NCI-H146 treated with DMSO at 0.1 percent for 48 hours (cell line): ENCODE measurements around the gene HNRNPH3.
"Not testable (repeated sequence)": the region's sequence is repeated elsewhere in the genome, so short reads cannot be mapped to it uniquely, and the experiment has no call there.

Experiments used
- DNase-seq: peaks from one replicate; lab custom pipeline; 2025; ENCODE audit not compliant: unreplicated experiment; lab: John Stamatoyannopoulos, UW

HNRNPH3 gene

GRCh38 chr10:68331455-68332258 is at the start of gene HNRNPH3:
TSS of gene HNRNPH3 (plus strand) at chr10:68332064. CDS start at chr10:68337222, 5,158 bp downstream.
- DNase-seq, result peak; percentile 89

DNA sequence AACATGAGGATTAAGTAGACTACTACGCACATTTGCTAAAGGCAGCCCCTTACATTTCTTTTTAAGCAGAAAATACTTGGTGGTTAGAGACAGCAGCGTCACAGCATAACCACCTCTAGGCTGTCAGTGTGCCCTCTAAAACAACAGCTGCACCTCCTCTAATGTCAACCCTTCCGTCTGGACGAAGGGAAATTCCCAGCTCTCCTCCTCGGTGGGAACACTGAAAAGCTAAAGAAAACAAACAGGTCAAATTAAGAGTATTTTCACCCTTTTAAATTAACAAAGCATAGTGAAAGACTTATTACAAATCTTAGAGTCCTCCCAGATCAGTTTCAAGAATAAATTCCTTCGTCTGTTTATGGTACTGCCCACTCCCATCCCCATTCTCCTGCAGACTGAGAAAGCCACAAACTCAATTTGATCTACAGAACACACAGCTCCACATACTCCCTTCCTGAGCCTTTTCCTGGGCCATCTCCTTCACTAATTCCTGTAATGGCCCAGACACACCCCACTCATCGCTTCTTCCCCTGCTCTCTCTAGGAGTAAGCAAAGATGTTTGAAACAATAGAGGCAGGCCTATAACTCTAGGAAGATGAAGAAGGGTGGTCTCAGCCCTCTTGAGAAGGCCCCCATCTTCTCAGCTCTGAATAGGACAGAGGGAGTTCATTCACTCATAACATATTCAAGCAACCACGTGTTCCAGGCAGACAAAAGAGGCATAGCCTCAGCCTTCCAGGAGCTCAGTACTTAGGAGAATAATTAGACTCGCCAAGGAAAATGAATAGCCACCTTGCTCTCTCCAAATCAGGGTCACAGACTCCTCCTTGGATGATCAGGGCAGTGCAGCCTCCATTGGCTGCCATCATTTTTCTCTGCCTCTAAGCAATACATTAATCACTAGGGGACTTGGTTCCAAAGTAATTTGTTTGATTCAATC is 47.5 kb upstream of the HNRNPH3 start:
- no peak for DNase-seq

- no peak for DNase-seq
These were observed 43.1 kb upstream of the HNRNPH3 start for GRCh38 chr10:68288717-68289116.

- no peak for DNase-seq
These were observed 41.1 kb upstream of the HNRNPH3 start for GRCh38 chr10:68290736-68291135.

DNA sequence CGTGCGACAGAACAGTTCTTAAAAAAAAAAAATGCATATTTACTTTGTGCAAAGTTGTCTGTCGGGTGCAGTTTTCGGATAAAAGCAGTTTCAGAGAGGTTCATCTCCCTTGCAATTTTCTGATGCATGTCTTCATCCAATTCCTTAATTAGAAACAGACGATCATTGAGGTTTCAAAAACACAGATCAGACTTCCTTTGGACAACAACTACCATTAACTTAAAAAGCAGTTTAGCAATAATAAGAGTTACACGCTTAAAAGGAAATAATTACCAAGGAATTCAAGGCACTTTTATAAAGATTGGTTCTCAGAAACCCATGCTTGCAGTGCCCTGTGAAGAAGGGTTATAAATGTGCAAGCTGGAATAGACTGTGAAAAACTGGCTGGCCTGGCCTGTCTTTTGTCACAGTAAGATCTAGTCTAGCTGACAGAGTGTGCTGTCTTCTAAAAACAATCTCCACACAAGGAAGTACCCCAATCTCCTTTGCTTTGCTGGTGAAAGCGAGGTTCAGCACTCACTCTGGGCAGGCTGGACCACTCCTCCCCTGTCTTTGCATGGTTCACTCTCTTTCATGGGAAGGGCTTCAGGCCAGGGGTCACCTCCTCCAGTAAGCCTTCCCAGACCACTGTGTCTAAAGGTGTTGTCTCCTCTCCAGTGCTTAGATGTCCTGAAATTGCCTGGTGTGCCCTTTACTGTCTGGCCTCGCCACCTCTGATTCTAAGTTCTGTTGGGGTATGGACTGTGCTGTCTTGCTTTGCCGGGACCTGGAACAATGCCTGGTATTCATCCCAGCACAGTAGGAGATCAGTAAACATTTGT is 34.8 kb upstream of the HNRNPH3 start:
- DNase-seq, result no peak

DNA sequence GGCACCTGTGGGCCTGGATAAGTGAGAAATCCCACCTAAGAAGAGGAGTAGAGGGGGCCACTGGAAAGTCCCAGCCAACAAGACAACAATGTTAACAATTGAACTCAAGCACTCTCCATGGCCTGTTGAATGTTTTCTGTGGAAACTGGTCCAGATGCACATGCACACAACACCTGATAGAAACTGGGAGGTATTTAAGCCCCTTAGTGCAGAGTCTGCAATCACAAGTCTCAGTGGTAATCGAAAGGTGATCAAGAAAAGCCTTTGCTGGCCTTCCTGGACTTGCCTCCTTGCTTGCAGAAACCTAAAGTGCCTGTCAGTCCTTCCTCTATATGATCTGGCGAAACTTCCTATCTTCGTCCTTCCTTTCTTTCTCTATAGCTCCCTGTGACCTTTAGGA is 30.6 kb upstream of the HNRNPH3 start:
- no peak for DNase-seq

DNA sequence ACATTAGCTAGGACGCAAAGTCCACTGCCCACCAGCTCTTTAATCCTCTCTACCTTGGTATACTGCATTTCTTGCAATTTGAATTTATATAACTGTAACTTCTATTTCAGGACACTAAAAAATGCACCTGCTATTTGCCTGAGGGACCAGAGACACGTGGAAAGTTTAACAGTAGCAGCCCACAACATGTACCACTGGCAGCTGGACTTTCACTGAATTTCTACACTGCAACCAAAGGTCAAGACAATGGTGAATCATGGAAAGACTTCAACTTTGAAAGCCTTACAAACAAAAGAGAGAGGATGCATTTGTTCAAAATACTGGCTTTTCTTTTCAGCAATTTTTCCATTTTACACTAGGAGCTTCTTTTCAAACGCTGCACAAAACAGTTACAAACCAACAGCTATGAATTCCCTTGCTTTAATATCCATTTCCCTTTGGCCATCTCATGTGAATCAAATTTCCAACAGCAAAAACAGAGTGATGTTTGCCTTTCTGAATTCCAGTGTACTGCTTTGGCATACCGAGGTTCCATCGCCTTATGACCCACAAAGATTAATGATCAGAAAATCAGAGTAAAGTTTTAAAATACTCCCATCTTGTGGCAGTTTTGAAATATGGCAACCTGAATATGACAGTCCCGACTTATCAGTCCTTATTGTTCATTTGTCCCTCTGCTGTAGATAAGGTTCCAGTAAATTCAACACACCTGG is 29.9 kb upstream of the HNRNPH3 start:
- peak; percentile 28 for DNase-seq

- DNase-seq, result no peak
These were observed 29.4 kb upstream of the HNRNPH3 start for GRCh38 chr10:68302503-68302823.

DNA sequence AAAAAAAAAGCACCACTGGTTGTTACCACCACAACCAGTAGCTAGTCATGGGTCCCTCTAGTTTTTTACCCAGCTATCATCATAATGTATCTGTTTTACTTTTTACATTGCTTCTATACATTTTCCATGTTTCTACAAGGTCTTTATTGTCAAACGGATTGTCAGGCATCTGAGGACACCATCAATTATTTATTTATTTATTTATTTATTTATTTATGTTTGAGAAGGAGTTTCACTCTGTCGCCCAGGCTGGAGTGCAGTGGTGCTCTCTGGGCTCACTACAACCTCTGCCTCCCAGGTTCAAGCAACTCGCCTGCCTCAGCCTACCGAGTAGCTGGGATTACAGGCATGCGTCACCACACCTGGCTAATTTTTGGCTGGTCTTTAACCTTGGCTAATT is 29.0 kb upstream of the HNRNPH3 start:
- DNase-seq, result no peak

GRCh38 chr10:68303849-68304412 is 27.9 kb upstream of the HNRNPH3 start:
- DNase-seq, result no peak

- no peak for DNase-seq
These were observed 26.0 kb upstream of the HNRNPH3 start for GRCh38 chr10:68305854-68306253.

GRCh38 chr10:68310531-68310930 is 21.3 kb upstream of the HNRNPH3 start:
- DNase-seq, result no peak

DNA sequence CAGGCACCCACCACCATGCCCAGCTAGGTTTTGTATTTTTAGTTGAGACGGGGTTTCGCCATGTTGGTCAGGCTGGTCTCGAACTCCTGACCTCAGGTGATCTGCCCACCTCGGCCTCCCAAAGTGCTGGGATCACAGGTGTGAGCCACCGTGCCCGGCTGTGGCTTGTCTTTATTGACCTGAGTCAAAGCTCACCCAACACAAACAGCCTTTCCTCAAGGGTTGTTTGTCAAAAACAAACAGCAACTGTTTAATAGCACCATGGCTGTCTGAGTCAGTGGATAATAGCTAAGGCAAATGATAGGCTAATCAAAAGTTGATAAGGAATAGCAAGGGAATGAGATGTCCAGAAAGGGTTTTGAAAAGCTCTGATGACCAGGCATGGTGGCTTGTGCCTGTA is 16.9 kb upstream of the HNRNPH3 start:
- DNase-seq, result not testable (repeated sequence)

DNA sequence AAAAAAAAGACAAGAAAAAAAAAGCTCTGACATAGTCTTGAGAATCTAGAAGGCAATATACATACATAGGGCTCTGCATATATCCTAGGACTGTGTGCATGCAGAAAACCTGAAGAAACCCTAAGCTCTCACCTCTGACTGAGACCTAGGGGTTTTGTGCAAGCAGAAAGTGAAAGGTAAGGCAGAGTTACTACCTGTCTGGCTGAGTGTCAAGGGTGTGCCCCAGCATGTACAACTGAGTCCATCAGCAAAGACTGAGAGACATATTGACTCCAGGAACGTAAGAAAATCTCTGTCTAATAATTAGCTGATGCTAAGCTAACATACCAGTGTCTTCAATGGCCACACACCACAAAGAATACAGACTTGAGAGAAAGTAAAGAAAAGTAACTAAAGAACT is 16.3 kb upstream of the HNRNPH3 start:
- DNase-seq, result no peak

DNA sequence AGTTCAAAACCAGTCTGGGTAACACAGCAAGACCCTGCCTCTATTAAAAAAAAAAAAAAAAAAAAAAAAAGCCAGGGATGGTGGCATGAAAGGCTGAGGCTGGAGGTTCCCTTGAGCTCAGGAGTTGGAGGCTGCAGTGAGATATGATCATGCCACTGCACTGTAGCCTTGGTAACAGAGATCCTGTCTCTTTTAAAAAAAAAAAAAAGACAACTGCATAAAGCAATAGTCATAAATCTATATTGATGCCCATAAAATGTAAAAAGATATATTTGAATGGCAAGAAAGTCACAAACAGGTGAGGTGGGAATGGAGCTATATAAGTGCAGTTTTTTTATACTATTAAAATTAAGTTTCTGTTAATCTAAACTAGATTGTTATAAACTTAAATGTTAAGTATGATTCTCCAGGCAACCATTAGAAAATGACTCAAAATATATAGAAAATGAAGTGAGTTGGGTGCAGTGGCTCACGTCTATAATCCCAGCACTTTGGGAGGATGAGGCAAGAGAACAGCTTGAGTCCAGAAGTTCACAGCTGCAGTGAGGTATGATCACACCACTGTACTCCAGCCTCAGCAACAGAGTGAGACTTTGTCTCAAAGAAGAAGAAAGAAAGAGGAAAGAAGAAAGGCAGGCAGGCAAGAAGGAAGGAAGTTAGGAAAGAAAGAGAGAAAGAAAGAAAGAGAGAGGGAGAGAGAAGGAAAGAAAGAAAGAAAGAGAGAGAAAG is 13.4 kb upstream of the HNRNPH3 start:
- DNase-seq, result no peak

GRCh38 chr10:68324396-68324795 is 7.5 kb upstream of the HNRNPH3 start:
- DNase-seq, result not testable (repeated sequence)

DNA sequence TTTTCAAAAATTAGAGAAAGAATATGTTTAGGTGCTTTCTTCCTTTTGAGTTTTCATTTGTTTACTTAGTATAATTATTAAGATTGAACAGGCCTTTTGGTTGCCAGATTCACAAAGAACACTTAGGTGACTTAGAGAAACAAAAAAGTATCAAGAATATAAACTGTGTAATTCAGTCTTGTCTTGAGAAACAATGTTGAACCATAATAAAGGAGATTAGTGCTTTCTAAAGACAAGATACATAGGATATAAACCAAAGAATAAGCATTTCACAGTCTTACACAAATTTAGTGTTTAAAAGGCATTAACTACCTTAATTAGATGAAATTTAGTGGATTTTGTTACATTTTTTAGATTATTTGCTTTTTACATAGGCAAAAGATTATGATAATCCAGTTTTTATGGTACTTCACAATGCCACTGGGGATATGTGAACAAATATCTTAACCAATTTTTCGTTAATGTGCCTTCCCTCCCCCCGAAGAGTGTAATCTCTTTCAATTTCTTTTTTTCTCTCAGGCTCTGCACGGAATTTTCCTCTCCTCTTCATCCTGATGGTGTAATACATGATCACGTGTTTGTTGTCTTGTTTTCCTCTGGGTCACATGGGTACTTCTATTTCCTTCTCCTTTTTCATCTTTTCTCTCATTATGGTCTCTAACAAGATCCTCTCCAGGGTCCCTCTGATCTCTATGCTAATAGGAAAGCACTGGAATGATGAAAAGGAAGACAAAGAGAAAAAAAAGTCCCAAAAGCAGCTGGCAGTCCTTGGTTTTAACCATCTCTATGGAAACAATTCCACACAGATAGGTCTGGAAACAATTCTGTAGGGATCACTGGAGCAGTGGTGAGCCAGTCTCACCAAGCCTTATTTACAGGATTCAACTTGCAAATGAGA is 3.7 kb upstream of the HNRNPH3 start:
- no peak for DNase-seq

DNA sequence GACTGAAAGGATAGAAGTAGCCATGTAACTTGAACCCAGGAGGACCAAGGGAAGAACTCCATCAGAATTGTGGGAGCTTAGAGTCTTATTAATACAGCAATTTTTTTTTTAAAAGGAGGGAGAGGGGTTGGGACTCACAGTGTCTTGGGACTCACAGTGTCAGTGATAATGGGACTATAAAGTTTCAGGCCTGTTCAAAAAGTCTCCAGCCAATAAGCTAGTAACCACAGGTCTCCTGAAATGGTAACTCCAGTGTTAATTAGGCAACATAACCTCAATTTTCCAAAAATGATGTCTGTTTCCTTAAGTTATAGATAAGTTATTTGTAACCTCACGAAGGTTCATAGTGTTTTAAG is 2.4 kb upstream of the HNRNPH3 start:
- no peak for DNase-seq
